CMK (cell line): ENCODE results near the gene SOX5.
"Not testable (repeated sequence)": the region's sequence is repeated elsewhere in the genome, so short reads cannot be mapped to it uniquely, and the experiment has no call there.

Experiments used
- DNase-seq: peaks from one replicate; pipeline ENCODE4 v3.0.0-alpha.2; 2010; ENCODE audit warnings: low read depth

The SOX5 gene

DNA sequence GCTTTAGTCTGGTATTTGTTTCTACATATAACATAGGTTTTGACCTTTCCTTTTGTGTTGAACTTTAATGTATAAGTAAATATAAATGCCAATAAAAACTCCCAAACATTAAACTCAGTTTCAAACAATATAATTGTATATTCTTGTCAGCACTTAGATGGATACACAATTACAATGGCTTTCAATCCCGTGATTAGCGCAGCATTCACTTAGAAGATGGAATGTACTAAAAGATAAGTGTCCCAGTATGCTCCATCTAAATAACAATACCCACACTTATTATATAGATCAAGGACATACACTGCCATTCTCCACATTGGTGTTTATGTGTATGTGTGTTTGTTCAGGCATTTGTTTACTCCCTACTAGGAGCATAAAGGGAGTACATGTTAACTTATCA, 193.1 kb downstream of the SOX5 start:
- DNase-seq: no peak

DNA sequence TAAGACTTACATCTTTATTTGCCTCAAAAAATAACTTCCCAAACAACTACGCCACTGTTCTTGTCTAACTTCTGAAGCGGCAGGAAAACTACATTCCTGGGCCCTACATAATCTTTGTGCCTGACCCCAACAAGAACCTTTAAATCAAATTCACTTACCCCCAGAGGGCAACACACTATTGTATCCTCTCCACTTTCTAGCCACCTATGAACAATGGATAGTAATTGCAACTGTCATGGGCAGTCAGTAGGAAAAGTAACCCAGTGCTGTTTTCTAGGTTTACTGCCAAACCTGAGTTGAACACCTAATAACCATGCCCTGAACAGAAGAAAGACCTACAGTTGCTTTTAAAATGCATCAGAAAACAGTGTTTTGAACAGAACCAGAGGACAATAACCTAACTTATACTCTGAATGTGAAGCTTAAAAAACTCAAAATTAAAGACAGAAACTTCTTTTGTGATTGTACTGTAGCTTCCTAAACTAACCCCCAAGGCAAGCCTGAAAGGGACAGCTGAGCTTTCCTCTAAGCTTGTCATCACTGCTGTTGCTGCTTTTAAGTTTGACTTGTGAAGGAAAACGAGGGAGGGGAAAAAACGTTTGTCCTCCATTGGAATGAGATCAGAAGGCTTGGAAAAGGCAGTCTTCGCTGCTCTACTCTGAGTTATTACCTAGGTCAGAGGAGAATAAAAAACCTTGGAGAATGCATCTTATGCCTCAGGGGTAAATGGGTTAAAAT, 195.7 kb downstream of the SOX5 start:
- DNase-seq: no peak

DNA sequence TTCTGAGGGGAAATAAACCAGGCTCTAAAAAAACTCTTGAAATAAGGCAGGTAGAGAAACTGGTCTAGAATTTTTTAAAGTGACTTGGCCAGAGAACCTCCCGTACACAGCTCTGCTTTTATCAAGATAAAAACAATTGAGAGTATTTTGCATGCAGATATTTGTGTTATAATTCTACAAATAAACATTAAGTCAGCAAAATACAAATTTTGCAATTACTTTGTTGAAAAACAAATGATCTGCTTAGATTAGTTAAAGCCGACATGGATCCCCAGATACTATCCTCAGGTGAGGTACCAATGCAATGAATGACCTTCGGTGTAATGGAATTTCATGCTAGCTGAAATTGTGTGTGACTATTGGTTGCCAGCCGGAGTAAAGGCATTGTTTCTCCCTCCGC, 197.2 kb downstream of the SOX5 start:
- DNase-seq: no peak

DNA sequence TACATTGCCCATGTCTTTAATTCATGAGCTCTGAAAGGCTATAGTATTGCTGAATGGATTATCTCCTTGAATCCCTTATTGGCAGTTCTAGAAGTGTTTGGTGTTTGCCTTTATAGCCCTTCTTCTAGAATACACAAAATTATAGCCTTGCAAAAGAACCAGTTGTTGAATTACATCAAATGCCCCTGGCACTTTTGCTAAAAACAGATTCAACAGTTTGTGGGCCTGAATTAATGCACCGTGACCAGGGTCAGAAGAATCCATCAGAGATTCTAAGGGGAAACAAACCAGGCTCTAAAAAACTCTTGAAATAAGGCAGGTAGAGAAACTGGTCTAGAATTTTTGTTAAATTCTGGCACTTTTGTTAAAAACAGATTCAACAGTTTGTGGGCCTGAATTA, 197.8 kb downstream of the SOX5 start:
- no peak for DNase-seq

DNA sequence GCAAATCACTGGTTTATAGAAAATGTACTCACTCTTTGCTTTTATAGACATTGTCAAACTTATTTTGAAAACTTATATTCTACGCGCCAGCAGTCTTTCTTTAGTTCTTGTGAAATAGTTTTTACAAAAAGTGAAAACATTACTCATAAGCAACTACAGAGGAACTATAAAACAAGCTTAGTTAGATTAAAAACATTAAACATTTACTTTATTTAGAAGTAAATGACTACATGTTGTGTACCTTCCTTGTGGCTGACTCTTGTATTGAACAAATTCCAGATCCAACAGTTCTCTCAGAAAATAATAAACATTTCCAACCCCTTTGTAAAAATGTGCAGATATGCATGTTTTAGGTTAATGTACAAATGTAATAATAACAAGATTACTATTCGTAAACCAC, 198.5 kb downstream of the SOX5 start:
- DNase-seq: no peak

DNA sequence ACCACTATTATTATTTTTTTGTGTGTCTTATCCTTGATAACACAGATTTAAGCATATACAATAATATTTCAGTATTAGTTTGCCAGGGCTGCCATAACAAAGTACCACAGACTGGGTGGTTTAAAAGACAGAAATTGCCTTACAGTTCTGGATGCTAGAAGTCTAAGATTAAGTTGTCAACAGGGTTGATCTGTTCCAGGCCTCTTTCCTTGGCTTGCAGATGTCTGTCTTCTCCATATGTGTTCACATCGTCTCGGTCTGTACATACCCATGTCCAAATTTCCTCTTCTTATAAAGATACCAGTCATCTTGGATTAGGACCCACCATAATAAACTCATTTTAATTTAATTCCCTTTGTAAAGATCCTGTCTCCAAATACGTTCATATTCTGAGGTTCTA, 204.8 kb downstream of the SOX5 start:
- DNase-seq: no peak

DNA sequence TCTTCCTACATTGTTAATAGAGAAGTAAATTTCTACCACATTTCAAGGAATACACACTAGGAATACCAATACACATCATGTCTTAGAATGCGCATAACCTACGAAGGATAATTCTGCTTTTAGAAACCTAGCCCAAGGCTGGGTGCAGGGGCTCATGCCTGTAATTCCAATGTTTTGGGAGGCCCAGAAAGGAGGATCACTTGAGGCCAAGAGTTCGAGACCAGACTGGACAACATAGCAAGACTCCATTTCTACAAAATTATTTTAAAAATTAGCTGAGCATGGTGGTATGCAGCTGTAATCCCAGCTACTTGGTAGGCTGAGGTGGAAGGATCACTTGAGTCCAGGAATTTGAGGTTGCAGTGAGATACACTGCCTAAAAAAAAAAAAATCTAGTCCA, 206.9 kb downstream of the SOX5 start:
- DNase-seq: no peak

DNA sequence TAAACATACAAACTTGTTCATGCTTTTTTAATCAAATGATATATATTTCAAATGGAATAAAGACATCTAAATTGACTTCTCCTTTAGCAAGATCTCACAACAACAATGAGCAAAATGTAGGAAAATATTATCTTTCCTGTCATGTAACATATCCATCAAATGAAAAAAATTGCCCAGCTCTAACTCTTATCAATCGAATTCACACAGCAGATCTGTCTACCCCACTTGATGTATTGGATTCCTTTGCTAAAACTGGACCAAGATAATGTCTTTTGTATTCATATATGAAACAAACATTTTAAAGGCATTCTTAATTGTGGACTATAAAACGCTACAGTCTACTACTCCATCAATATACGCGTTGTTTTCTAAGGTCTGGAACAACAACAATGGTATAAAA, 218.0 kb downstream of the SOX5 start:
- DNase-seq: no peak

DNA sequence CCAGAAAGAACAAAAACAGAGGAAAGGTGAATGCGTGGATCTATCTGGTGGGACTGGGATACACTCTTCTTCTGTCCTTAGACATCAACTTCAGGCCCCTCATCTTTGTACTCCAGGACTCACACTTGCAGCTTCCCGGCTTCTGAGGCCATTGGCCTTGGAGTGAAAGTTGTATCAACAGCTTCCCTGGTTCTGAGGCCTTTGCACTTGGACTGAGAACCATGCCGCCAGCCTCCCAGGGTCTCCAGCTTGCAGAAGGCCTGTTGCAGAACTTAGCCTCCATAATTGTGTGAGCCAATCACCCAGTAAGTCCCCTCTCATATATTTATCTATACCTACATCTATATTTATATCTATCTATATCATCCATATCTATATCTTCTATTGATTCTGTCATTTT, 218.4 kb downstream of the SOX5 start:
- DNase-seq: no peak

DNA sequence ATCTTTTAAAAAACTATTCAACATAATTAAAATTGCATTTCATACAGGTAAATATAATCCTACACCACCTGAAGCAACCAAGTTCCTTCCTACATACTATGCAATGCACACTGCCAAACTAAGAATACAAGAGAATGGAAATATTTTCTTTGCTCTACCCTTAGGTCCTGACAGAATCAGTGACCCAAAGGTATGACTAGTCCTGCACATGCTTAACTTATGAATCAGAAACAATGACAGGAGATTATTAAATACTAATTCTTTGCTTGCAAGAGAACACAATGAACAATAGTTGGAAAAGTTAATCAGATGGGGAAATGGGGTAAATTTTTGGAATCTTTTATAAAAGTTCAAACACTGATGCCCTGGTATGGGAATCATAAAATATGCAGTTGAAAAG, 220.1 kb downstream of the SOX5 start:
- no peak for DNase-seq

DNA sequence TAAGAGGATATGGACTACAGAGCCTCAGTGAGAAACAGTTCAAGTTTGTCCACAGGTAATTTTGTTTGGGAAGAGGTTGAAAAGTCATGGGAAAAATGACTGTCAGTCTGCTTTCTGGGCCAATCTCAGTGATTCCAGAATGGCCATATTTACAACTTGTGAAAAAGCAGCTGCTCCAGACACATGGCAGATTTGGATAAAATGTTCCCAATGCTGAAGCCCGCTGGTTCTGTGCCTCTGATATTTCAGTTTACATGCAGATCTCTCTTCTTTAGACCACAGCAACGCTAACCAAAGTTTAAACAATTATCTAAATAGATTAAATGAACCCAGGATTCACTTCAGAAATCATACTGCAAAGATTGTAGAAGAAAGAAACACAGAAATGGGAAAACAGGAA, 222.8 kb downstream of the SOX5 start:
- no peak for DNase-seq

DNA sequence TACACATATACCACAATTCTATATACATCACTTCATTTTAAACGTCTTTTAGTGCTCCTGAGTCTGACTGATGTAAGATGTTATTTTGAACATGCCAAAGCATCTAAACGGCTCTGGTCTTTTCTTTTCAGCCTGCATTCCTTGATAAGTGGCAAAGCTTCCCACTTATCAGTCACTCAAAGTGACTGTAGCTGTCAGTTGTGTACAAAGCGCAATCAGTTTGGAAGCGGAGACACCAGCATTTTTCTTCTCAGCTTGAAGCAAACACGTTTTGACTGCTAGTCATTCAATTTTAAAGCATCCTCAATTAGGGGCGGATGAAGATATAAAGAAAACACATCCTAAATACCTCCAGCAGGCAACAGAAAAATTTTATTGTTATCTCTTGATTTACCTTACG, 226.8 kb downstream of the SOX5 start:
- DNase-seq: no peak

DNA sequence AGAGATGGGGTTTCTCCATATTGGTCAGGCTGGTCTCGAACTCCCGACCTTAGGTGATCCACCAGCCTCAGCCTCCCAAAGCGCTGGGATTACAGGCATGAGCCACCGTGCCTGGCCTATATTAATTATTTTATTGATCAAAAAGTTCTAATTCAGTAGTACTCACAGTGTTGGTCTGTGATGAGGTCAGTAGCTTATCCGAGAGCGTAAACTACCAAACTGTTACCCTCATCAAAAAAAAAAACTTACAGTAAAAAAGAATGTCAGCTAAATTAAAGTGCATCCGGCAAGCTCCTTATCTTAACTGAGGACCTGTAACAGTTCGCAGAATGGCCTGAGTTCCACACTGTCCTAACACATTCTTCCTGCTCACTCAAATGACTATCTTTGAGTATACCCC, 228.2 kb downstream of the SOX5 start:
- no peak for DNase-seq

DNA sequence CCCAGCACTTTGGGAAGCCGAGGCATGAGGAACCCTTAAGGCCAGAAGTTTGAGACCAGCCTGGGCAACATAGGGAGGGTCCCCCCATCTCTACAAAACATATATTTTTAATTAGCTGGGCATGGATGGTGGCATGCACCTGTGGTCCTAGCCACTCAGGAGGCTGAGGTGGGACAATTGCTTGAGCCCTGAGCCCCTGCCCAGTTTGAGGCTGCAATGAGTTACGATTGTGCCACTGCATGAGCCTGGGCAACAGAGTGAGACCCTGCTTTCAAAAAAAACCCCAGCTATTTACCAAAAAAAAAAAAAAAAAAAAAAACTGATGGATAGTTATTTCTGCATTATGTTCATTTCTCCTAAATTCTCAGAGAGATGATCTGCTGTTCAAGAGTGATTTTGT, 230.0 kb downstream of the SOX5 start:
- no peak for DNase-seq

DNA sequence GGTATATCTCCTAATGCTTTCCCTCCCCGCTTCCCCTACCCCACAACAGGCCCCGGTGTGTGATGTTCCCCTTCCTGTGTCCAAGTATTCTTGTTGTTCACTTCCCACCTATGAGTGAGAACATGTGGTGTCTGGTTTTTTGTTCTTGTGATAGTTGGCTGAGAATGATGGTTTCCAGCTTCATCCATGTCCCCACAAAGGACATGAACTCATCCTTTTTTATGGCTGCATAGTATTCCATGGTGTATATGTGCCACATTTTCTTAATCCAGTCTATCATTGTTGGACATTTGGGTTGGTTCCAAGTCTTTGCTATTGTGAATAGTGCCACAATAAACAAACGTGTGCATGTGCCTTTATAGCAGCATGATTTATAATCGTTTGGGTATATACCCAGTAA, 239.1 kb downstream of the SOX5 start:
- not testable (repeated sequence) for DNase-seq

DNA sequence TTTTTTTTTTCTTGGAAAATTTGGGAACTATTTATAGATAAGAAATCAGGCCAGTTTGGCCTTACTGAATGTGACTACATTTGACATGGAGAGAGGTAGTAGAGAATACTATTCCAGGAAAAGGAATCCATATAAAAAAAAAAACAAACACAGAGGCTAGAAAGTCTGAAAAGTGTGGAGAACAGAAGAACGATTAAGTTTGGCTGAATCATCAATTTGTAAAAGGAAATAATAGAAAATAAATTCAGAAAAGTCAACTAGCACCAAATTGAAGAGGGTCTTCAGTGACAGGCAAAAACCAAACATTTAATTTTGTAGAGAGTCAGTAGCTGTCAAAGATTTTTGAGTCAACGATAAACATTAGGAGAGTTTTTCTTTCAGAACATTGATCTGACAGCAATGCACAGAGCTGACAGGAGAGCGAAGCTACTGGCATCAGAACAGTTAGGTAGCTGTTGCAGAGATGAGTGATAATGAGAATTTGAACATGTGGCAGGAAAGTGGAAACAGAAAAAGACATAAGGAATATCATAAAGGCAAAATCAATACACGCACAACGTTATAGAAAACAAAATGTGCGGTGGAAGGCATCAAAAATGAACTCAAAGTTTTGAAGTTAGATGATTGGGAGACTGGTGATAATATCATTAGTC, 241.2 kb downstream of the SOX5 start:
- DNase-seq: no peak

DNA sequence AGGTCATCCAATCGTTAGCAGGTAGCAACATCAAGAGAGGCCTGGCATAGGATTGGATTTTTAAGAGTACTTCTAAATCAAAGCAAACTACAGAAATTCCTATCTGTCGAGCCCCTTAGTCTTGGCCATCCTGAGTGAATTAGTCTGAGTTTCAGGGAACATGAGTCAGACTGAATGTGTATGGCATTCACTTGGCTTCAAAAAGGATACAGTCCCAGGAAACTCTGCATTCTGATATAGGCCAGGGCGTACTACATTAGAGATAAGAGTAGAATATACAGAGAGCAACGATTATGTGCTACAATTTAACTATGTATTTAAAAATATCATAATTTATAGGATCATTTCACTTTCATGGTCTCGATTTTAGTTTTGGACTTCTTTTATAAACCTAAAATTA, 242.2 kb downstream of the SOX5 start:
- no peak for DNase-seq

DNA sequence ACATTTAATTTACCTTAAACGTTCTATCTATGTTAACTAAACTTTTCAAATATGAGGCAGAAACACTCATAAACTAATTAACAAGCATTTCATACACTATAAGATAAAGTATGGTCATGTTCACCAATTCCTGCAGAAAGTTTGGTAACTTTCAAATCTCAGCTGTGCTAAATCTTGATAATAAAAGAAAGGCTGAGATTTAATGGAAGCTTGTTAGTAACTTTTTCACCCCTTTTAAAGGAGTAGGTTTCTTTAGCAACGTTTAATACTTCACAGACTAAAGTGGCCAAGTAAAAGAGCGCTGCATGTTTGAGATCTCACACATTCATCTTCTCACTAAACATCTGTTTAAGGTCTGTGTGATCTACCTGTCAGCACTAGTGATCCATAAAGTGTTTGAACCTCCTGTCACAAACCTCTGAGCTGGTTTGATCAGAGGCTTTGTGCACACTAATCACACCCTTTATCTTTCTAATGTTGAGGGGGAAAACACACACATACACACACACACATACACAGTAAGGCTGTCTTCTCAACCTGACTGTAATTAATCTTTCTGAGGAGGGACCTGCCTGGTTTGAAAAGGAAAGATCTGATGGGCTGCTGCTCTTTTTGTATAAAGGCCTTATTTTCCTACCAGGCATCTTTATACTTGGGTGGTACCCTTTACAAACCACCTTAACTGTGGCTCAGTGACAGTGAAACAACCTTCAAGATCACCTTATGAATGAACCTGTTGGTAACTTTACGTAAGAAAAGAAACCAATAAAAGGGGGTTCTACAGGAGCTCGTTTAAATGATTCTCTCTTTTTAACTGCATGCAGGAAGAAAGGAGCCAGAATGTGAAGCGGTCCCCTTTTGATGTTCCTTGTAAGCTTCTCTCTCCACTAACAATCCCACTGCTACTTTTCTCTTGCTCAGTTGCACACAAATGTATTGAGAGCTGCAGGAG, 244.2 kb downstream of the SOX5 start:
- DNase-seq: no peak

DNA sequence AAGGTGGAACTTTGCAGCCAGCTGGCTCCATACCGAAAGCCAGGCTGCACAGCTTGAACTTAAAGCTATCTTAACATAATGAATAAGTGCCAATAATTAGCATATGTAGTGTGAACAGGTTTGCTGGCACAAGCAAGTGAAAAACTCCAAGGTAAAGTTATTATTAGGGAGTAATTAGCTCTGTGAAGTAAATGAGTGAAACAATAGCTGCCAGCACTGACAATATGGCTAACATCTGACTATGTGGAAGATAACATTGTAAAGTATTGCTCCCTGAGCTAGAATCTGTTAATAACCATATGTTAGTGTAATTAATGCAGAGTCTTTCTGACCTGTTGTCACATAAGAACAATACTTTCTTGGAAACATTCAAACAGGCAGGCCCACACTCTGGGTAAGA, 246.4 kb downstream of the SOX5 start:
- DNase-seq: no peak

DNA sequence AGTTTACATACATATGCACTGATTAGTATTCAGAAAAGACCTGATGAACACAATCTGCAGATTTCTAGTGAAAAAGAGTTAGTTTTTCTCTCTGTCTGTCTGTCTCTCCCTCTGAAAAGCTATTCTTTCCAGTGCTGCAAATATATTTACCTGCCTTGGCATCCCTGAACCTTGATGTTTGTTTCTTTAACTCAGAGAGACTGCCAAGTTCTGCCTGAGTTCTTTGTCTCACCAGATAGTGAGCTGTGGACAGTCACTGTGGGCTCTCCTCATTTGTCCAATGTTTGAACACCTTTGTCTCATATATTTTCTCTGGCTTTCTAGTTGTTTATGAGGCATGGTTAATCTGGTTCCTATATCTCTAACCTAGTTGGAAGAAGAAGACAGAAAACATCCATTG, 250.4 kb downstream of the SOX5 start:
- no peak for DNase-seq

DNA sequence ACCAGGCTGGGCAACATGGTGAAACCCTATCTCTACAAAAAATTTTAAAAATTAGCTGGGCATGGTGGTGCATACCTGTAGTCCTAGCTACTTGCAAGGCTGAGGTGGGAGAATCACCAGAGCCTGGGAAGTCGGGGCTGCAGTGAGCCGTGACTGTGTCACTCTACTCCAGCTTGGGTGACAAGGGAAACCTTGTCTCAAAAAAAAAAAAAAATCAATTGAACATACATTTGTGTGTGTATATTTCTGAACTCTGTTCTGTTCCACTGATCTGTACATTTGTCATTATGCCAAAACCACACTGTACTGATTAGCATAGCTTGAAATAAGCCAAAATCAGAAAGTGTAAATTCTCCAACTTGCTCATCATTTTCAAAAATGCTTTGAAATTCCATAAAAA, 254.6 kb downstream of the SOX5 start:
- no peak for DNase-seq

DNA sequence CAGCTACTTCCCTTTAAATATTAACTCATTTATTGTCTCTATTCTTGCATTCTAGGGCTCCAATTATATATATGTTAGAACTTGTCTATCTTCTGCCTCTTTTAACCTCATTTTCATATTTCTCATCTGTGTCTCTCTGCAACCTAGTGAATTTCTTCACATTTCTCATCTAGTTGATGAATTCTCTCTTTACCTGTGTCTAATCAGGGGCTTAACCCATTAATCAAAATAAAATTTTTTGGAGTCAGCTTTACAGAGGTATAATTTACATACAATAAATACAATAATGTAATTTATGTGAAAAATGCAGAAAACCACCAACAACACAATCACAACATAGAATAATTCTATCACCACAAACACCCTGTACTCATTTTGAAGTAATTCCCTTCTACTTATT, 255.2 kb downstream of the SOX5 start:
- DNase-seq: no peak

DNA sequence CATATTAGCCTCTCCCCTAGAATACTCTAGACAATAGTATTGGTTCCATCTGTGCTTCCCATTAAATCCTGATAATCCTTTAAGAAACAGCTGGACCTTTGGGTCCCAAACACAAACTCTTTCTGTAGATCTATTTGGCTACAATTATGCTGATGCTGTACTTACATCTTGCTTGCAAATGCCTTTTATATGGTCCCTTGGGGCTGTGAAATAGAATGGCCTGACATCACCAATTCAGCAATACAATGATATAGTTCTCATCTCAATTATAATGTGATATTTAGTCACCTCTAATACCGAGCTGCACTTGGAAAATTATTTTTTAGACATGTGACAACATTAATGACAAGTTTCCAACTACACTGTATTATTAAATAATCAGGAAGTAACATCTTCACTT, 261.5 kb downstream of the SOX5 start:
- DNase-seq: no peak
